Cardiac muscle cell (in vitro differentiated cells and primary cell): ENCODE measurements around the gene PLCB2. TPM values are rescaled to one million over a fixed set of nuclear protein-coding genes. Genes with fewer than 3 reads are reported as not detected.

Experiments
- DNase-seq, 2 donors: peaks; one replicate each; pipeline versions ENCODE4 v3.0.0 to v3.0.0-alpha.2; 2010 to 2017; ENCODE audit warnings: low read depth in 1 of 2, low spot score in 1 of 2
- H3K27ac ChIP-seq: fragments of 200-600 bp; sonication (generic); 2 replicates; pipeline ENCODE4 v1.5.1; 2016
- H3K27me3 ChIP-seq: fragments of 200-600 bp; sonication (generic); 2 replicates; pipeline ENCODE4 v1.6.0; 2016; ENCODE audit warnings: control low read depth
- H3K36me3 ChIP-seq: fragments of 200-600 bp; sonication (generic); 2 replicates; pipeline ENCODE4 v1.5.1; 2016; ENCODE audit warnings: control low read depth
- H3K4me1 ChIP-seq: fragments of 200-600 bp; sonication (generic); 2 replicates; pipeline ENCODE4 v1.8.1; 2017; ENCODE audit warnings: low read depth, mild to moderate bottlenecking, mixed run types
- H3K4me3 ChIP-seq: fragments of 200-600 bp; sonication (generic); 2 replicates; pipeline ENCODE4 v1.5.1; 2016; ENCODE audit warnings: mild to moderate bottlenecking
- H3K9me3 ChIP-seq: fragments of 200-600 bp; sonication (generic); 2 replicates; pipeline ENCODE4 v1.5.1; 2017; ENCODE audit warnings: low read depth, mild to moderate bottlenecking, control low read depth
- polyA plus RNA-seq: library from polyadenylated mRNA; unstranded; fragments of >200 nt; fragmentation: Nextera tagmentation; extraction: Ambion mirVana; gene quantifications from 2 replicates; pipeline ENCODE4 v1.2.1, GENCODE V29; 2016
- total RNA-seq: library from RNA; depleted of rRNA; stranded (reverse); fragments of >200 nt; gene quantifications from 2 replicates; pipeline ENCODE4 v1.2.3, GENCODE V29; 2016
- TF ChIP-seq, protein P1 (sequence below): IDR thresholded peaks from 2 replicates; pipeline ENCODE4 v1.5.1; 2012; ENCODE audit warnings: low read depth, mild to moderate bottlenecking, low read length

Gene PLCB2
- total and polyA plus RNA-seq, 2 experiments from 2014 or later = 28.3 to 41.2 TPM

DNA sequence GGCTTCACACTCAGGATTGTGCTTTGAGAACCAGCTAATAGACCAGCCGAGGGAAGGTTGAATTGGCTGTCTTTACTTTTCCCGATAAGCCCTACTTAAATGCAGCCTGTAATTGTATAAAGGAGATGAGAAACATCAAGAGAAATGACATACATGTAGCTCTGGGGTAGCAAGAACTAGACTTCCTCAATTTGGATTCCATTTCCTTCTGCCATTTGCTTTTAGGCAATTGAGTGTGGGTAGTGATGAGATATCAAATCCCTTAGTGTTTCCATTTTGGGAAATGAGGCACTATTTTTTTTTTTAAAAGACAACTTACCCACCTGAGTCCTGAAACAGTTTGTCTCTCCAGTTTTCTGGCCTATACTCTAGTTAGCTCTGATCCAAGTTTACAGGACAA is 18.0 kb upstream of the PLCB2 start:
- Histone ChIP-seq H3K36me3 (peaks cover 6% of the 10 kb centered on the region), H3K4me3 (peak overlapping the region; percentile 92), H3K4me1 (peaks cover 64% of the 10 kb centered on the region), H3K9me3 (no peaks in the 10 kb centered on the region), H3K27ac (peak overlapping the region; percentile 99), H3K27me3 (no peaks in the 10 kb centered on the region)
- TF ChIP-seq, protein P1, sequence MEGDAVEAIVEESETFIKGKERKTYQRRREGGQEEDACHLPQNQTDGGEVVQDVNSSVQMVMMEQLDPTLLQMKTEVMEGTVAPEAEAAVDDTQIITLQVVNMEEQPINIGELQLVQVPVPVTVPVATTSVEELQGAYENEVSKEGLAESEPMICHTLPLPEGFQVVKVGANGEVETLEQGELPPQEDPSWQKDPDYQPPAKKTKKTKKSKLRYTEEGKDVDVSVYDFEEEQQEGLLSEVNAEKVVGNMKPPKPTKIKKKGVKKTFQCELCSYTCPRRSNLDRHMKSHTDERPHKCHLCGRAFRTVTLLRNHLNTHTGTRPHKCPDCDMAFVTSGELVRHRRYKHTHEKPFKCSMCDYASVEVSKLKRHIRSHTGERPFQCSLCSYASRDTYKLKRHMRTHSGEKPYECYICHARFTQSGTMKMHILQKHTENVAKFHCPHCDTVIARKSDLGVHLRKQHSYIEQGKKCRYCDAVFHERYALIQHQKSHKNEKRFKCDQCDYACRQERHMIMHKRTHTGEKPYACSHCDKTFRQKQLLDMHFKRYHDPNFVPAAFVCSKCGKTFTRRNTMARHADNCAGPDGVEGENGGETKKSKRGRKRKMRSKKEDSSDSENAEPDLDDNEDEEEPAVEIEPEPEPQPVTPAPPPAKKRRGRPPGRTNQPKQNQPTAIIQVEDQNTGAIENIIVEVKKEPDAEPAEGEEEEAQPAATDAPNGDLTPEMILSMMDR = no peak
- DNase-seq = no peak

DNA sequence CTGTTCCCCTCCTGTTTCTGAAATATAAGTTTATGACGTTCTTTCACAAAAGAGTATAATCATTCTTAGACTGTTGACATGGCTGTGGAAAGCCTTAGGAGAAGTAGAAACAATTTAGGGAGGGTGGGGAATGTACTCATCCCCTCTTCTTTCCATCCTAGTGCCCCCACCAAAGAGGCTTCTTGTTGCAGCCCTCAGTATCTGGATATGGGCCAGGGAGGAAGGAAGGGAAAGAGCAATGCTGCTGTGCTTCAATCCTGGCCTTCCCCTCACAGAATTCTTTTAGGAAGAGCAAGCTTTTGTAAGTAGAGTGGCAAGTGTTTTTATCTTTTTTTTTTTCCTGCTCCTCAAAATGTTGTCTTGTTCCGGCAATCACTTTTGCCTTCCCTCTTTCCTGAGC is 17.5 kb upstream of the PLCB2 start:
- peak overlapping the region; percentile 92 for H3K4me3 ChIP-seq
- peak overlapping the region; percentile 99 for H3K27ac ChIP-seq
- H3K36me3 ChIP-seq = peaks cover 6% of the 10 kb centered on the region
- TF ChIP-seq, protein P1 = no peak
- no peaks in the 10 kb centered on the region for H3K27me3 ChIP-seq
- peak in 1 of 2 donors; percentile 41 for DNase-seq
- H3K9me3 ChIP-seq = no peaks in the 10 kb centered on the region
- H3K4me1 ChIP-seq = peaks cover 66% of the 10 kb centered on the region

DNA sequence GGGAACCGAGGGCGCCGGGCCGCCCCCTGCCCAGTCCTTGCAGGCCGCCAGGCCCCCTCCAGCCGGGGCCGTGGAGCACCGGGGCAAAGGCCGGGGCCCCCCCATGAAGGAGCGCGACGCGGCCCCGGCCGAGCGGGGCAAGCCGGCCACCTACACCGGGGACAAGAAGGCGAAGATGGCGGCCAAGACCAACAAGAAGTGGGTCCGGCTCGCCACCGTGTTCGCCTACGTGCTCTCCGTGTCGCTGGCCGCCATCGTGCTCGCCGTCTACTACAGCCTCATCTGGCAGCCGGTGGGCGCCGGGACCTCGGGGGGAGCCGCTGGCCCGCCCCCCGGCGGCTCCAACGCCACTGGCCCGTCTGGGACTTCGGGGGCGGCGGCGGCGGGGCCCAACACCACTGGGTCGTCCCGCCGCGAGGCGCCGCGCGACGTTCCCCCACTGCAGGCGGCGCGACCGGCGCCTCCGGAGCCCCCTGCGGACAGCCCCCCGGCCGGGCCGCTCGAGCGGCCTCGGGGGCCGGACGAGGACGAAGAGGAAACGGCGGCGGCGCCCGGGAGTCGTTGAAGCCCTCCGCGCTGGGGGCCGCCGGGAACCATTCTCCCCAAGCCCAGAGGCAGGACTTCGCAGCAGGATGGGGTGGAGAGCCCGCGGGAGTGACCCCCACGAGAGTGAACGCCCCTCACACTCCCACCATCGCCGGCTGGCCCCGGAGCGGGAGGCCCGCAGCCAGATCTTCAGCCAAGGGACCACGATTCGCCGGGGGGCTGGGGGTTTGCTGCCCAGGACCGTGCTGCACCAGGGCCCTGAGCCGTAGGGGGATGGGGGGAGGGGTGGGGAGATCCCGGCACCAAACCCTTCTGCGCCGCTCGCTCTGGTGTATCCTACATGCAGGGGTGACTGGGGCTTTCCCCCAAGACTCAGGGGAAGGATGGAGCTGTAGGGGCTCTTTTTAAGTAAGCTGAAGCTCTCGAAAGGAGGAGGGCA is 16.5 kb upstream of the PLCB2 start:
- TF ChIP-seq, protein P1 = no peak
- H3K27me3 ChIP-seq = no peaks in the 10 kb centered on the region
- H3K4me3 ChIP-seq = peak overlapping the region; percentile 92
- H3K27ac ChIP-seq = peak overlapping the region; percentile 99
- H3K36me3 ChIP-seq = peaks cover 3% of the 10 kb centered on the region
- peaks cover 62% of the 10 kb centered on the region for H3K4me1 ChIP-seq
- DNase-seq = no peak
- no peaks in the 10 kb centered on the region for H3K9me3 ChIP-seq

DNA sequence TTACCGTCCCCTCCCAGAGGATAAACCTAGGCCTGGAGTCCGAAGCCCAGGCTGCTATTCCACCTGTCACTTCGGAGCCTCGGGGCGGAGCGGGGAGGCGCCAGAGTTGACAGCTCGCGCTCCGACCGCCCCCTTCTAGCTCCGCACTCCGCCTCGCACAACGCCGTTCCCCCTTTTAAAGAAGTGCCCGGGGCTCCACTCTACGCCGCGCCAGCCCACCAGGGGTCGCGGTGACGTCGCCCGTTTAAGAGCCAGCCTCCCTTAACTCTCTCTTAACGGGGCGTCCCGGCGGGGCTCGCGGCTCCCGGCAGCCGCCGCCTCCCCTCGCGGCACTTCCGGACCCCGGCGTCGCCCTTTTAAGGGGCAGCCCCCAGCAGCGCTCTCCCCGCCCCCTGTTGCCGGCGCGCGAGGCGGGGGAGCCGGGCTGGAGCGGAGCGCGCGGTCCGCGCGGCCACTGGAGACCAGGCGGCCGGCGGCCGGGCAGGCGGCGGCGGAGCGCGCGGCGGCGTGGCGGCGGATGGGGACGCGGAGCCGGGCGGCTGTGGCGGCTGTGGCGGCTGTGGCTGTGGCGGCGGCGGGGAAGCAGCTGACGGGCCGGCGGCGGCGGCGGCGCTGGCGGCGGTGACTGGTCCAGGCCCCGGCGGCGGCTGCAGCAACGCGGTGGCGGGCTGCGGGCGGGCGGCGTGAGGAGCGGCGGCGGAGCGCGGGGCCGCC is 15.7 kb upstream of the PLCB2 start, which contains the start of gene INAFM2:
INAFM2 (plus strand) TSS at position 454 of the 714 bp plus-strand sequence. CDS start 364 bp downstream, outside the sequence.
- peak; percentile 97 to 98 for DNase-seq
- Histone ChIP-seq H3K27me3 (no peaks in the 10 kb centered on the region), H3K4me1 (peaks cover 54% of the 10 kb centered on the region), H3K4me3 (peak within 1 kb of the TSS; percentile 92), H3K36me3 (no peaks in the 10 kb centered on the region), H3K9me3 (no peaks in the 10 kb centered on the region), H3K27ac (peak within 1 kb of the TSS; percentile 99)
- TF ChIP-seq, protein P1 = peak; percentile 62

DNA sequence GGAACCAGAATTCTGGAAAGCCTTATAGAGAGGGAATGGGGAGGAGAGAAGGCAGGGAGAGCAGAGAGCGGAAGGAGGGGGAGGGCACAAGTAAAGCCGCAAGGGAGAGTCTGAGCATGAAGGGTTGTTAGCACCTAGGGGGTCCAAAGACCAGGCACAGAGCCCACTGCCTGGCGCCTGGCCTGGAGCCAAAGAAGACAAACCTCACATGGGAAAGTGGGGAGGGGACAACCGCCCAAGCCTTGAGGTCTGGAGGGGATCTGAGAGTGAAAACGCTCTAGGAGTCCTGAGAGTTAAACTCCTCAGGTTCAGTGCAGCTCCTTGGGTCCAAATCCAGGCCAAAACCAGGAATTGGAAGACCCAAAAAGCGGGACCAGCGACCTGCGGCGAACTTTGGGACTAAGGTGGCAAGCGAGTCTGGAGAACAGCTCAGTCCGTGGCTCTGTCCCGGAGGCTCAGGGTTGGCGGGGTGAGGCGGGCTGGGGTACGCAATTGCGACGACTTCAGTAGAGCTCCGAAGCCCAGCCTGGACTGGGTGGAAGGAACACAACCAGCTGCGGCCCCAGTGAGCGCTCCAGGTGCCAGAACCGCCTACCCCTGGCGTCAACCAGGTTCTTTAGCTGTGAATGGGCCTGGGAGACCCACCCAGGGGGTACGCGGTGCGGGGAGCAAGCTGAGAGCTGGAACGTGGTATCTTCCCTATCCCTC is 14.9 kb upstream of the PLCB2 start:
- TF ChIP-seq, protein P1 = no peak
- DNase-seq = peak; percentile 62 to 72
- Histone ChIP-seq H3K4me3 (peak overlapping the region; percentile 27), H3K36me3 (no peaks in the 10 kb centered on the region), H3K9me3 (no peaks in the 10 kb centered on the region), H3K4me1 (peaks cover 47% of the 10 kb centered on the region), H3K27ac (peak overlapping the region; percentile 94), H3K27me3 (no peaks in the 10 kb centered on the region)
